IMR-90 (cell line): ENCODE data around the gene COTL1. TPM values are rescaled to one million over a fixed set of nuclear protein-coding genes. Genes with fewer than 3 reads are reported as not detected.

Experiments
- ATAC-seq: fragments of 200-7000 bp; cut with Tn5 transposase; 2 replicates; pipeline ENCODE4 v1.9.1; 2020; ENCODE audit warnings: low read depth, mild to moderate bottlenecking, moderate library complexity
- BruUV-seq: library from RNA; stranded (reverse); fragments of 400-500 nt; replicated peaks from 2 replicates; lab custom pipeline; 2021; lab: Mats Ljungman, UMichigan
- CTCF ChIA-PET: fragments of 300-600 bp; formaldehyde crosslinking; extraction: SDS; loops from one replicate; lab custom pipeline; 2021; ENCODE audit warnings: antibody characterized with exemption; lab: Yijun Ruan, JAX
- POLR2A ChIA-PET: fragments of 300-600 bp; sonication (Branson Sonifier 250); formaldehyde crosslinking; loops from one replicate; lab custom pipeline; 2022; ENCODE audit warnings: antibody characterized with exemption; ENCODE audit not compliant: unreplicated experiment; lab: Charles Lee
- DNase-seq: peaks from one replicate; pipeline ENCODE4 v3.0.0; 2013
- H2AFZ ChIP-seq: replicated peaks from 2 replicates; pipeline ENCODE3; 2013; ENCODE audit warnings: low read length, mild to moderate bottlenecking; ENCODE audit not compliant: poor library complexity
- H2AK5ac ChIP-seq: 2 replicates; pipeline ENCODE4 v1.6.1; 2013; ENCODE audit warnings: low read depth, low read length, inconsistent platforms
- H2AK9ac ChIP-seq: replicated peaks from 2 replicates; pipeline ENCODE3; 2013; ENCODE audit warnings: mild to moderate bottlenecking, low read depth, low read length, moderate library complexity; ENCODE audit not compliant: poor library complexity
- H2BK120ac ChIP-seq: 2 replicates; pipeline ENCODE4 v1.6.1; 2013; ENCODE audit warnings: low read depth, low read length, inconsistent platforms
- H2BK15ac ChIP-seq: 3 replicates; pipeline ENCODE4 v1.6.1; 2013; ENCODE audit warnings: low read depth, low read length, inconsistent platforms
- H2BK20ac ChIP-seq: 2 replicates; pipeline ENCODE4 v1.6.1; 2013; ENCODE audit warnings: low read depth, mild to moderate bottlenecking, inconsistent platforms, low read length, moderate library complexity
- H2BK5ac ChIP-seq: 2 replicates; pipeline ENCODE4 v1.6.1; 2013; ENCODE audit warnings: mild to moderate bottlenecking, low read depth, low read length, inconsistent platforms; ENCODE audit not compliant: poor library complexity, severe bottlenecking
- H3K14ac ChIP-seq: replicated peaks from 2 replicates; pipeline ENCODE4 v1.6.1; 2013; ENCODE audit warnings: low read depth, low read length, inconsistent platforms
- H3K18ac ChIP-seq: 2 replicates; pipeline ENCODE4 v1.6.1; 2013; ENCODE audit warnings: low read depth, low read length, control low read depth
- H3K23ac ChIP-seq: 2 replicates; pipeline ENCODE4 v1.6.1; 2013; ENCODE audit warnings: low read depth, low read length, inconsistent platforms
- H3K27ac ChIP-seq: 2 replicates; pipeline ENCODE4 v1.5.1; 2013; ENCODE audit warnings: mild to moderate bottlenecking, control low read depth, low read length; ENCODE audit not compliant: insufficient read depth
- H3K27me3 ChIP-seq: 2 replicates; pipeline ENCODE4 v1.6.1; 2013; ENCODE audit warnings: low read length; ENCODE audit not compliant: control insufficient read depth, insufficient read depth
- H3K36me3 ChIP-seq: 2 replicates; pipeline ENCODE4 v1.6.1; 2013; ENCODE audit warnings: low read length, mixed read lengths; ENCODE audit not compliant: control insufficient read depth, insufficient read depth
- H3K4ac ChIP-seq: 2 replicates; pipeline ENCODE4 v1.6.1; 2013; ENCODE audit warnings: low read depth, low read length, inconsistent platforms
- H3K4me1 ChIP-seq: 2 replicates; pipeline ENCODE4 v1.6.1; 2013; ENCODE audit warnings: low read length, mixed read lengths; ENCODE audit not compliant: control insufficient read depth, insufficient read depth
- H3K4me2 ChIP-seq: 2 replicates; pipeline ENCODE4 v1.6.1; 2013; ENCODE audit warnings: low read depth, mild to moderate bottlenecking, control low read depth, low read length, moderate library complexity
- H3K4me3 ChIP-seq: 2 replicates; pipeline ENCODE4 v1.5.1; 2013; ENCODE audit warnings: low read depth, mild to moderate bottlenecking, control low read depth, low read length, moderate library complexity; ENCODE audit not compliant: insufficient read depth
- H3K56ac ChIP-seq: 2 replicates; pipeline ENCODE4 v1.6.1; 2013; ENCODE audit warnings: low read length, inconsistent platforms; ENCODE audit not compliant: insufficient read depth; ENCODE audit errors: extremely low read depth
- H3K79me1 ChIP-seq, 2 experiments: 2 replicates each; pipeline ENCODE4 v1.6.1; 2013; ENCODE audit warnings: low read length in 2 of 2, inconsistent platforms in 1 of 2, low read depth in 1 of 2
- H3K9ac ChIP-seq: 2 replicates; pipeline ENCODE4 v1.6.1; 2013; ENCODE audit warnings: low read depth, low read length, control low read depth
- H3K9me1 ChIP-seq: 2 replicates; pipeline ENCODE4 v1.6.1; 2013; ENCODE audit warnings: low read length, inconsistent platforms; ENCODE audit not compliant: insufficient read depth
- H3K9me3 ChIP-seq: 2 replicates; pipeline ENCODE4 v1.6.1; 2013; ENCODE audit warnings: low read length; ENCODE audit not compliant: control insufficient read depth, insufficient read depth
- H4K20me1 ChIP-seq: 2 replicates; pipeline ENCODE4 v1.6.1; 2013; ENCODE audit warnings: low read length, inconsistent platforms; ENCODE audit not compliant: insufficient read depth
- H4K5ac ChIP-seq: 2 replicates; pipeline ENCODE4 v1.6.1; 2013; ENCODE audit warnings: mild to moderate bottlenecking, low read depth, low read length, control low read depth
- H4K8ac ChIP-seq, 2 experiments: 2 replicates each; pipeline ENCODE4 v1.6.1; 2013; ENCODE audit warnings: low read depth in 2 of 2, low read length in 2 of 2, control low read depth in 1 of 2, inconsistent platforms in 1 of 2
- H4K91ac ChIP-seq: 2 replicates; pipeline ENCODE4 v1.6.1; 2013; ENCODE audit warnings: low read depth, low read length, inconsistent platforms; ENCODE audit not compliant: insufficient read depth
- CEBPB ChIP-seq: IDR thresholded peaks from 2 replicates; pipeline ENCODE4 v1.6.1; 2012; ENCODE audit warnings: low read depth, low read length, improper control_type of control experiment
- CHD1 ChIP-seq: IDR thresholded peaks from 2 replicates; pipeline ENCODE4 v1.6.1; 2012; ENCODE audit warnings: low read depth, low read length, improper control_type of control experiment
- CTCF ChIP-seq: conservative IDR thresholded peaks from 2 replicates; pipeline ENCODE4 v1.5.1; 2012; ENCODE audit warnings: mild to moderate bottlenecking, low read depth, low read length, improper control_type of control experiment
- FOS ChIP-seq: fragments of 150-350 bp; IDR thresholded peaks from 2 replicates; pipeline ENCODE4 v1.6.1; 2016; ENCODE audit warnings: low read depth, low read length
- MAFK ChIP-seq: IDR thresholded peaks from 2 replicates; pipeline ENCODE4 v1.6.1; 2012; ENCODE audit warnings: low read depth, low read length, improper control_type of control experiment
- MXI1 ChIP-seq: IDR thresholded peaks from 2 replicates; pipeline ENCODE4 v1.6.1; 2012; ENCODE audit warnings: low read depth, mild to moderate bottlenecking, low read length, moderate library complexity, borderline replicate concordance
- NFE2L2 ChIP-seq: fragments of 150-350 bp; IDR thresholded peaks from 2 replicates; pipeline ENCODE4 v1.6.1; 2016; ENCODE audit warnings: low read depth, mild to moderate bottlenecking, low read length
- POLR2A ChIP-seq: IDR thresholded peaks from 2 replicates; pipeline ENCODE4 v1.6.1; 2012; ENCODE audit warnings: mild to moderate bottlenecking, low read depth, low read length
- RAD21 ChIP-seq: IDR thresholded peaks from 2 replicates; pipeline ENCODE4 v1.6.1; 2012; ENCODE audit warnings: low read length, improper control_type of control experiment
- RCOR1 ChIP-seq: IDR thresholded peaks from 2 replicates; pipeline ENCODE4 v1.6.1; 2012; ENCODE audit warnings: mild to moderate bottlenecking, low read length, improper control_type of control experiment; ENCODE audit not compliant: insufficient replicate concordance
- RFX5 ChIP-seq: IDR thresholded peaks from 2 replicates; pipeline ENCODE4 v1.8.0; 2012; ENCODE audit warnings: low read depth, mild to moderate bottlenecking, low read length, moderate library complexity
- SMC3 ChIP-seq: fragments of 150-350 bp; IDR thresholded peaks from 2 replicates; pipeline ENCODE4 v1.6.1; 2016; ENCODE audit warnings: low read depth, mild to moderate bottlenecking, antibody characterized with exemption, low read length, moderate library complexity
- WGBS, 2 experiments: methylation state at CpG; one replicate each; pipeline versions ENCODE4 v1.1.5 to v1.1.7; 2013; ENCODE audit warnings: missing lambda C conversion rate in 2 of 2; ENCODE audit not compliant: insufficient read length in 1 of 2; ENCODE audit errors: extremely low coverage in 2 of 2; 5-methylcytosine and 5-hydroxymethylcytosine counted together
- dilution Hi-C: fragments of 300-500 bp; cut with HindIII; formaldehyde crosslinking; loops from one replicate; pipeline ENCODE4 v1.14.3; 2018; ENCODE audit warnings: low sequenced_read_pairs; ENCODE audit not compliant: unreplicated experiment
- in situ Hi-C: fragments of 300-500 bp; cut with MboI; formaldehyde crosslinking; loops from 3 replicates; pipeline ENCODE4 v1.14.3; 2019; ENCODE audit warnings: low sequenced_read_pairs, inconsistent platforms, mixed read lengths
- intact Hi-C: fragments of 100-400 bp; cut with micrococcal nuclease; formaldehyde crosslinking; loops from 2 replicates; pipeline ENCODE4 v1.10.0; 2022
- polyA plus RNA-seq, 3 experiments: library from polyadenylated mRNA; depleted of rRNA; stranded (reverse); fragments of >200 nt; gene quantifications; 2 replicates each; pipeline ENCODE4 v1.2.3, GENCODE V29; 2012; ENCODE audit warnings: low replicate concordance in 1 of 3
- total RNA-seq: library from RNA; depleted of rRNA; stranded (reverse); fragments of >200 nt; gene quantifications from 2 replicates; pipeline ENCODE4 v1.2.3, GENCODE V29; 2012
- TF ChIP-seq, protein P1 (sequence below): fragments of 150-350 bp; IDR thresholded peaks from 2 replicates; pipeline ENCODE4 v1.6.1; 2017; ENCODE audit warnings: mild to moderate bottlenecking, antibody characterized with exemption, low read length, low read depth

Gene COTL1
- total and polyA plus RNA-seq, 2 of the 4 experiments (the other 2 are of a cell fraction): 144 to 258 TPM

DNA sequence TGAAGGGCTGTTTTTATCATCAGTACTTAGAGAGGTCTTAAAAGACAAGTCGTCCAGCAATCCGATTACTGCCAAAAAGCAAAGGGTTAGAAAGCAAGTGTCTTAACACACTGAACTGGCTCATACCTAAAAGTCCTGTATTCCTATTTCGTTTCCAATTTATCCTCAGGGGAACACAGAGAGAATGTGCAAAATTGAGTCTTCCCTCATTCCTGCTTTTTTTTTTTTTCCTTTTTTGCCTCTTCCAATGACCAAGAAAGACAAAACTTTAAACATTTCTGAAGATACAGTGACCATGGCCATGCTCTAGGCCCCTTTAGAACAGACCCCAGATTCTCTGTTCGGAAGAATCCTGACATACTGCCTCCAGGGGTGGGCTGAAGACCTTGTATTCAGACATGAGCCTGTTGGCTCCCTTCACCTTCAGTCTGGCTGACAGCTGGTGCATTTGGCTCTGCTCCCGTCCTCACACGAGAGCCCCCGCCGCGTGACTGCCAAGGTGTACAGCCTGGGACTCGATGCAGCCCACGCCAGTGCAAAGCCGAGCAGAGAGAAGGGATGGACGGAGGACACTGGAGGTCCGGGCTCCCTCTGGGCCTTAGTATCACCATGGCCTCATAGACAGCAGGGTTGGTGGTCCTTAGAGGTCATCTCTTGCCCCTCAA, 47.0 kb downstream of the COTL1 start:
- Histone ChIP-seq H2BK15ac (no peak overlapping the region), H3K23ac (no peak overlapping the region), H3K4me2 (no peak overlapping the region), H2AFZ (no peak overlapping the region), H3K27ac (no peak overlapping the region), H3K4me3 (no peak overlapping the region), H2AK9ac (peak overlapping the region; percentile 45), H2BK120ac (no peak overlapping the region), H3K9ac (no peak overlapping the region), H2AK5ac (no peak overlapping the region), H4K91ac (no peak overlapping the region), H3K27me3 (no peaks in the 10 kb centered on the region), H3K4me1 (peaks cover 3% of the 10 kb centered on the region), H3K56ac (no peak overlapping the region), H3K14ac (no peak overlapping the region), H4K8ac (no peak overlapping the region), H3K18ac (no peak overlapping the region), H2BK20ac (no peak overlapping the region), H2BK5ac (no peak overlapping the region), H4K20me1 (peaks cover 68% of the 10 kb centered on the region), H4K5ac (no peak overlapping the region), H3K79me1 (peaks cover 42 to 95% of the 10 kb centered on the region in 2 experiments), H3K36me3 (peaks cover 51% of the 10 kb centered on the region), H3K9me1 (peaks cover 22% of the 10 kb centered on the region; the same call in 1 of the 2 replicates), H3K9me3 (peaks cover 9% of the 10 kb centered on the region), H3K4ac (no peak overlapping the region)
- no CpG with 5 or more reads among the region's 14 CpGs for WGBS, 2 experiments
- intact Hi-C loops (no loop called here), dilution Hi-C loops (no loop called here), in situ Hi-C loops (no loop called here)
- TF ChIP-seq FOS (no peak), MAFK (no peak), RAD21 (no peak), CTCF (no peak), CEBPB (no peak), MXI1 (no peak), RCOR1 (no peak), NFE2L2 (no peak), SMC3 (no peak), CHD1 (no peak), RFX5 (no peak), POLR2A (no peak)
- TF ChIP-seq, protein P1, sequence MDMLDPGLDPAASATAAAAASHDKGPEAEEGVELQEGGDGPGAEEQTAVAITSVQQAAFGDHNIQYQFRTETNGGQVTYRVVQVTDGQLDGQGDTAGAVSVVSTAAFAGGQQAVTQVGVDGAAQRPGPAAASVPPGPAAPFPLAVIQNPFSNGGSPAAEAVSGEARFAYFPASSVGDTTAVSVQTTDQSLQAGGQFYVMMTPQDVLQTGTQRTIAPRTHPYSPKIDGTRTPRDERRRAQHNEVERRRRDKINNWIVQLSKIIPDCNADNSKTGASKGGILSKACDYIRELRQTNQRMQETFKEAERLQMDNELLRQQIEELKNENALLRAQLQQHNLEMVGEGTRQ: no peak
- no TSS peak for BruUV-seq
- ChIA-PET POLR2A (no interaction called here), CTCF (interaction anchor here (1.0 kb wide), 1 partner anchor 29 kb away, joined by 4 read pairs; no protein-coding TSS in a partner anchor)
- ATAC-seq: no peak
- no peak for DNase-seq
